ENCODE measurements around the gene LARGE1. TPM values are rescaled to one million over a fixed set of nuclear protein-coding genes. Genes with fewer than 3 reads are reported as not detected.

Gene LARGE1
- total RNA-seq, 6 experiments from 2014 or later, result 12.2 to 28.3 (median 15.2) TPM

DNA sequence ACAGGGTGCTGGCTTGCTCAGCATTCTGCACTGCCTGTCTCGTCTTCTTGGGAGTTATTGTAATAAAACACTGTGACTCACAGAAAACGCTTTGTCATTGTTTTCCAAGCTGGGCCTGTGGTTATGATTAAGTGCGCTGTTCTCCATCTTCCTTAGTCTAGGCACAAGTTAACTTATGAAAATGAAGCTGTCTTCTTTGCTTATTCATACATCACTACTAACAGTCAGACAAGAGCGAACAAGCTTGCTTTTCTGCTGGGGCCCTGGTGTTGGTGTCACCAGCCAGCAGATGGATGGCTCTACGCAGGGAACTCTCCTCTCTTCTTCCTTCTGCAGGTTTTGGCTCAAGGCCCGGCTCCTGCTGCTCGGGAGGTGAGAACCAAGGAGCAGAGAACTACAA is 482.0 kb downstream of the LARGE1 start:
- 63% methylated on average over 5 of the region's 7 CpGs for WGBS (ENCODE audit: insufficient coverage, low coverage, low lambda C conversion rate, missing lambda C conversion rate)
- ATAC-seq (no peak), DNase-seq (no peak)
- Histone ChIP-seq H3K27ac (no peak overlapping the region), H3K36me3 (no peaks in the 10 kb centered on the region), H3K9me3 (no peaks in the 10 kb centered on the region), H3K4me1 (no peaks in the 10 kb centered on the region), H3K4me3 (no peak overlapping the region), H3K27me3 (no peaks in the 10 kb centered on the region)
- intact Hi-C loops (cut with DNase I), result no loop called here
- TF ChIP-seq, protein P1, sequence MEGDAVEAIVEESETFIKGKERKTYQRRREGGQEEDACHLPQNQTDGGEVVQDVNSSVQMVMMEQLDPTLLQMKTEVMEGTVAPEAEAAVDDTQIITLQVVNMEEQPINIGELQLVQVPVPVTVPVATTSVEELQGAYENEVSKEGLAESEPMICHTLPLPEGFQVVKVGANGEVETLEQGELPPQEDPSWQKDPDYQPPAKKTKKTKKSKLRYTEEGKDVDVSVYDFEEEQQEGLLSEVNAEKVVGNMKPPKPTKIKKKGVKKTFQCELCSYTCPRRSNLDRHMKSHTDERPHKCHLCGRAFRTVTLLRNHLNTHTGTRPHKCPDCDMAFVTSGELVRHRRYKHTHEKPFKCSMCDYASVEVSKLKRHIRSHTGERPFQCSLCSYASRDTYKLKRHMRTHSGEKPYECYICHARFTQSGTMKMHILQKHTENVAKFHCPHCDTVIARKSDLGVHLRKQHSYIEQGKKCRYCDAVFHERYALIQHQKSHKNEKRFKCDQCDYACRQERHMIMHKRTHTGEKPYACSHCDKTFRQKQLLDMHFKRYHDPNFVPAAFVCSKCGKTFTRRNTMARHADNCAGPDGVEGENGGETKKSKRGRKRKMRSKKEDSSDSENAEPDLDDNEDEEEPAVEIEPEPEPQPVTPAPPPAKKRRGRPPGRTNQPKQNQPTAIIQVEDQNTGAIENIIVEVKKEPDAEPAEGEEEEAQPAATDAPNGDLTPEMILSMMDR (IDR thresholded peaks at IDR 0.05), result no peak
- no peak for TF ChIP-seq POLR2A (IDR thresholded peaks at IDR 0.05)

DNA sequence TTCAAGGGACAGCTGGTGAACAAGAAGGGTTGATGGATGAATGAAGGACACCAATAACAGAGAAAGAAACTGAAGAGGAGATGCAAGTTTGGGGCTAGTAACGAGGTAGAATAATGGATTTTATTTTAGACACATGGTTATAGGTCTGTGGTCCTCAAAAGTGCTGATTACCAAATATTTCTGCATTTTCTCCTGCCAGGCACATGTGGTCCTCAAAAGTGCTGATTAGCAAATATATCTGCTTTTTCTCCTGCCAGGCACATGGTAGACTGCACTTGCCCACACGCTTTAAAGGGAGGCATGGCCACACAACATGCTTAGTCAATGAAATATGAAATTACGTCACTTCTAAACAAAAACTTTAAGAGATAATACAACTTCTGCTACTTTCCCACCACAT is 489.0 kb downstream of the LARGE1 start:
- Histone ChIP-seq H3K9me3 (no peaks in the 10 kb centered on the region), H3K27ac (no peak overlapping the region), H3K4me1 (no peaks in the 10 kb centered on the region), H3K36me3 (no peaks in the 10 kb centered on the region), H3K27me3 (no peaks in the 10 kb centered on the region), H3K4me3 (no peak overlapping the region)
- no peak for DNase-seq
- WGBS (ENCODE audit: insufficient coverage, low coverage, low lambda C conversion rate, missing lambda C conversion rate), result 91% methylated on average over 3 of the region's 3 CpGs
- no peak for ATAC-seq
- TF ChIP-seq, protein P1 (IDR thresholded peaks at IDR 0.05), result no peak
- no peak for TF ChIP-seq POLR2A (IDR thresholded peaks at IDR 0.05)
- intact Hi-C loops (cut with DNase I), result no loop called here

DNA sequence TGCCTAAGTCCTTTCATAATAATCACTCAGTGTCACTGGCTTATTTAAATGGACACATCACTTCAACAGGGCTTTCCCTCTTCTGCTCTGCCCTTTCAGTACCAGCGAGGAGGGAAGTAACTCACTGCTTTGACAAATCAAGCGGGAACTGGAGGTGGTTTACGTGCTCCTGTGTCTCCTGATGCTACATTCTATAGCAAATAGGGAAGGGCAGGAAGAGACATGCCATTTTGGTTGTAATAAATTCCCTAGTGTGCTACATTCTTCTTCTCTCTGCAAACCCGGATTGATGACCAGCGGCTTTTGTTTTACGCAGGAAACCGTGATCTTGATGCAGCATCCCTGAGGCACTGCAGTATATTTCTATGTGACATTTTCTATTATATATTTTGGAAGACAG is 491.0 kb downstream of the LARGE1 start:
- Histone ChIP-seq H3K4me1 (no peaks in the 10 kb centered on the region), H3K9me3 (no peaks in the 10 kb centered on the region), H3K27ac (no peak overlapping the region), H3K27me3 (no peaks in the 10 kb centered on the region), H3K36me3 (no peaks in the 10 kb centered on the region), H3K4me3 (no peak overlapping the region)
- no peak for TF ChIP-seq POLR2A (IDR thresholded peaks at IDR 0.05)
- TF ChIP-seq, protein P1 (IDR thresholded peaks at IDR 0.05), result no peak
- DNase-seq, result no peak
- ATAC-seq, result no peak
- intact Hi-C loops (cut with DNase I), result no loop called here
- WGBS (ENCODE audit: insufficient coverage, low coverage, low lambda C conversion rate, missing lambda C conversion rate), result 83% methylated on average over 6 of the region's 7 CpGs

DNA sequence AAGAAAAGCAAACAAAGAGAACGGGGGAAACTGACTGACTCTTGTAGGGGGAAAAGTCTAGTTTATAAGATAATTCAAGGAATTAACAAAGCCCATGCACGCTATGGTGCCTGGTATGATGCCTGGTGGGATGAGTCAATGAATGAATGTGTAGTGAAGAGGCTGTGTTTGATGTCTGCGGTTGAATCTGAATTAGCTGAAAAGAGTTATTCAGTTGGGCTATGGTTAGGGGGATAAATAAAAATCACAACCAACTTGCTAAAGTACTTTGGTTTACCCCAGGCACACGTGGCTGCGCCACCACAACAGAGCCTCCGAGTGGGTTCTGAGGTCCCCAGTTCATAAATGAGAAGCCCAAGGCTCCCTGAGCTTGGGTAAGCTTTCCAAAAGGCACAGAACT is 492.8 kb downstream of the LARGE1 start:
- no peak for DNase-seq
- H3K4me1 ChIP-seq, result no peaks in the 10 kb centered on the region
- TF ChIP-seq POLR2A (IDR thresholded peaks at IDR 0.05), result no peak
- H3K36me3 ChIP-seq, result no peaks in the 10 kb centered on the region
- H3K27me3 ChIP-seq, result no peaks in the 10 kb centered on the region
- no peaks in the 10 kb centered on the region for H3K9me3 ChIP-seq
- intact Hi-C loops (cut with DNase I), result no loop called here
- no peak overlapping the region for H3K4me3 ChIP-seq
- WGBS (ENCODE audit: insufficient coverage, low coverage, low lambda C conversion rate, missing lambda C conversion rate), result 92% methylated on average over 6 of the region's 6 CpGs
- H3K27ac ChIP-seq, result no peak overlapping the region
- no peak for ATAC-seq

DNA sequence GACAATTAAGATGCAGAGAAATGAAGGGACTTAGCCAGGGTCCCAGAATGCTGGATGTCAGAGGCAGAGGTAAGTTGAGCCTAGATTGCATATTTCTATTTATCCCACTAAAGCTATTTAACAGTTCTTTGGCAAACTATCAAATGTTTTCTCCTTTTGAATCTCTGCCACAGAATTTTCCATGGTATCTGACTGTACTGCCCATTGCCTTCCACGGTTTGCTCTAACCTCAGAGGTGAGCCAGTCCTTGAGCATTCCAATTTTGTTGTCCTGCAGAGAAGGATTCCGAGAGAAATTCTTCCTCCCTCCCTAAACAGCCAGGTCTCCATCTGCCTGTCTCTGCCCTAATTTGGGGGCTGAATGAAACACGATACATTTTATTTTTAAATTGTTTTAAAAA is 493.8 kb downstream of the LARGE1 start:
- Histone ChIP-seq H3K4me3 (no peak overlapping the region), H3K36me3 (no peaks in the 10 kb centered on the region), H3K27me3 (no peaks in the 10 kb centered on the region), H3K9me3 (no peaks in the 10 kb centered on the region), H3K4me1 (no peaks in the 10 kb centered on the region), H3K27ac (no peak overlapping the region)
- intact Hi-C loops (cut with DNase I), result no loop called here
- no peak for TF ChIP-seq POLR2A (IDR thresholded peaks at IDR 0.05)
- TF ChIP-seq, protein P1 (IDR thresholded peaks at IDR 0.05), result no peak
- ATAC-seq (no peak), DNase-seq (no peak)
- WGBS (ENCODE audit: insufficient coverage, low coverage, low lambda C conversion rate, missing lambda C conversion rate), result 66% methylated on average over 3 of the region's 3 CpGs
